ENCODE measurements around the gene SREK1.

SREK1 gene

GRCh38 chr5:66164044-66164790, 20.1 kb downstream of the SREK1 start:
- peak; percentile 88 for DNase-seq (ENCODE audit: low read depth)

- DNase-seq (ENCODE audit: low read depth) = no peak
Measured at GRCh38 chr5:66168226-66168625, 24.1 kb downstream of the SREK1 start.

- DNase-seq (ENCODE audit: low read depth) = no peak
Measured at GRCh38 chr5:66169534-66169933, 25.4 kb downstream of the SREK1 start.

GRCh38 chr5:66170195-66170919, 26.3 kb downstream of the SREK1 start:
- no peak for DNase-seq (ENCODE audit: low read depth)

GRCh38 chr5:66171349-66172344, 27.5 kb downstream of the SREK1 start:
- DNase-seq (ENCODE audit: low read depth) = peak; percentile 63

GRCh38 chr5:66174338-66174737, 30.2 kb downstream of the SREK1 start:
- DNase-seq (ENCODE audit: low read depth) = peak; percentile 55

- DNase-seq (ENCODE audit: low read depth) = no peak
Measured at GRCh38 chr5:66178799-66179198, 34.7 kb downstream of the SREK1 start.

- no peak for DNase-seq (ENCODE audit: low read depth)
Measured at GRCh38 chr5:66179297-66180051, 35.4 kb downstream of the SREK1 start.

GRCh38 chr5:66180282-66181155, 36.4 kb downstream of the SREK1 start:
- peak; percentile 12 for DNase-seq (ENCODE audit: low read depth)

- DNase-seq (ENCODE audit: low read depth) = no peak
Measured at GRCh38 chr5:66186108-66186507, 42.0 kb downstream of the SREK1 start.

- DNase-seq (ENCODE audit: low read depth) = no peak
Measured at GRCh38 chr5:66193419-66193818, 49.3 kb downstream of the SREK1 start.

- peak; percentile 13 for DNase-seq (ENCODE audit: low read depth)
Measured at GRCh38 chr5:66197764-66198405, 53.8 kb downstream of the SREK1 start.

- DNase-seq (ENCODE audit: low read depth) = no peak
Measured at GRCh38 chr5:66198837-66199236, 54.7 kb downstream of the SREK1 start.

GRCh38 chr5:66203531-66203930, 59.4 kb downstream of the SREK1 start:
- no peak for DNase-seq (ENCODE audit: low read depth)

GRCh38 chr5:66206465-66206864, 62.4 kb downstream of the SREK1 start:
- no peak for DNase-seq (ENCODE audit: low read depth)

- DNase-seq (ENCODE audit: low read depth) = peak; percentile 29
Measured at GRCh38 chr5:66207800-66208561, 63.9 kb downstream of the SREK1 start.

GRCh38 chr5:66209350-66209749, 65.2 kb downstream of the SREK1 start:
- DNase-seq (ENCODE audit: low read depth) = no peak

- no peak for DNase-seq (ENCODE audit: low read depth)
Measured at GRCh38 chr5:66209794-66210193, 65.7 kb downstream of the SREK1 start.

- DNase-seq (ENCODE audit: low read depth) = no peak
Measured at GRCh38 chr5:66213533-66213932, 69.4 kb downstream of the SREK1 start.
